DOHH2 (cell line): ENCODE results near the gene PRUNE1.

Experiments
- H3F3A ChIP-seq: fragments of 200-600 bp; sonication (generic), shearing (Covaris generic); 2 replicates; pipeline ENCODE4 v1.6.0; 2016; ENCODE audit warnings: antibody characterized with exemption, mild to moderate bottlenecking; ENCODE audit not compliant: control insufficient read depth, insufficient read depth
- H3K27ac ChIP-seq: fragments of 200-600 bp; sonication (generic); 2 replicates; pipeline ENCODE4 v1.5.1; 2014; ENCODE audit warnings: low read depth, mild to moderate bottlenecking, low read length, moderate library complexity
- H3K27me3 ChIP-seq: fragments of 200-600 bp; sonication (generic); 2 replicates; pipeline ENCODE4 v1.6.1; 2014; ENCODE audit warnings: mild to moderate bottlenecking, low read length, mixed read lengths; ENCODE audit not compliant: control insufficient read depth
- H3K36me3 ChIP-seq: fragments of 200-600 bp; sonication (generic); 2 replicates; pipeline ENCODE4 v1.6.1; 2014; ENCODE audit warnings: mild to moderate bottlenecking, low read length, moderate library complexity, mixed read lengths; ENCODE audit not compliant: control insufficient read depth
- H3K4me1 ChIP-seq: fragments of 200-600 bp; sonication (generic); 2 replicates; pipeline ENCODE4 v1.6.1; 2014; ENCODE audit warnings: mild to moderate bottlenecking, low read length, mixed read lengths; ENCODE audit not compliant: control insufficient read depth
- H3K4me2 ChIP-seq: fragments of 200-600 bp; sonication (generic); 2 replicates; pipeline ENCODE4 v1.6.0; 2014; ENCODE audit warnings: mild to moderate bottlenecking, low read length, moderate library complexity
- H3K4me3 ChIP-seq: fragments of 200-600 bp; sonication (generic); 2 replicates; pipeline ENCODE4 v1.5.1; 2014; ENCODE audit warnings: mild to moderate bottlenecking, low read length, mixed read lengths
- H3K79me2 ChIP-seq: fragments of 200-600 bp; sonication (generic); 2 replicates; pipeline ENCODE4 v1.6.1; 2014; ENCODE audit warnings: mild to moderate bottlenecking, low read length, mixed read lengths; ENCODE audit not compliant: control insufficient read depth
- H3K9me2 ChIP-seq: fragments of 200-600 bp; sonication (generic); replicated peaks from 2 replicates; pipeline ENCODE4 v1.6.1; 2014; ENCODE audit warnings: mild to moderate bottlenecking, low read length, mixed read lengths; ENCODE audit not compliant: control insufficient read depth
- H3K9me3 ChIP-seq: fragments of 200-600 bp; sonication (generic); 2 replicates; pipeline ENCODE4 v1.6.1; 2014; ENCODE audit warnings: antibody characterized with exemption, low read length, mixed read lengths; ENCODE audit not compliant: control insufficient read depth, insufficient read depth
- H4K20me1 ChIP-seq: fragments of 200-600 bp; sonication (generic); 2 replicates; pipeline ENCODE4 v1.6.0; 2014; ENCODE audit warnings: low read depth, mild to moderate bottlenecking, antibody characterized with exemption, low read length, moderate library complexity; ENCODE audit not compliant: control insufficient read depth, insufficient read depth
- EZH2phosphoT487 ChIP-seq: fragments of 200-600 bp; sonication (generic); IDR thresholded peaks from 2 replicates; pipeline ENCODE4 v1.6.1; 2017; ENCODE audit warnings: borderline replicate concordance, mild to moderate bottlenecking, antibody characterized with exemption, low read length, moderate library complexity, mixed read lengths
- TF ChIP-seq, protein P1 (sequence below): fragments of 200-600 bp; sonication (generic); IDR thresholded peaks from one replicate; pipeline ENCODE4 v1.5.1; 2014; ENCODE audit warnings: antibody characterized with exemption, mild to moderate bottlenecking, low read depth, low read length; ENCODE audit not compliant: poor library complexity, severe bottlenecking

PRUNE1 gene

DNA sequence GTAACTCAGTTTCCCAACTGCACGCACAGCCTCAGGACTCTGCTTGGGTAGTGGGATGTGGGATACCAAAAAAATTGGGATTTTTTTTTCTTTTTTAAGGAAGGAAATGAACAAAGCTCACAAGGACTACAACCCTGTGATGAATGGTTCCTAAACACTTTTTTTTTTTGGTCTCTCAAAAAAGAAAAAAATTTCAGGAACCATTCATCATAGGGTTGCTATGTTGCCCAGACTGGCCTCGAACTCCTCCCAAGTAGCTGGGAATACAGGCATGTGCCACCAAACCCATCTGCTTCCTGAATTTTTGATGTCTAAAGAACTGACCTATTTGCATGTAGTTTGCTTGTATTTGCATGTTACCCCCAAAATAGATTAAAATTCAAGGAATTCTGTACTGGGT, 8.3 kb upstream of the PRUNE1 start:
- TF ChIP-seq, protein P1, sequence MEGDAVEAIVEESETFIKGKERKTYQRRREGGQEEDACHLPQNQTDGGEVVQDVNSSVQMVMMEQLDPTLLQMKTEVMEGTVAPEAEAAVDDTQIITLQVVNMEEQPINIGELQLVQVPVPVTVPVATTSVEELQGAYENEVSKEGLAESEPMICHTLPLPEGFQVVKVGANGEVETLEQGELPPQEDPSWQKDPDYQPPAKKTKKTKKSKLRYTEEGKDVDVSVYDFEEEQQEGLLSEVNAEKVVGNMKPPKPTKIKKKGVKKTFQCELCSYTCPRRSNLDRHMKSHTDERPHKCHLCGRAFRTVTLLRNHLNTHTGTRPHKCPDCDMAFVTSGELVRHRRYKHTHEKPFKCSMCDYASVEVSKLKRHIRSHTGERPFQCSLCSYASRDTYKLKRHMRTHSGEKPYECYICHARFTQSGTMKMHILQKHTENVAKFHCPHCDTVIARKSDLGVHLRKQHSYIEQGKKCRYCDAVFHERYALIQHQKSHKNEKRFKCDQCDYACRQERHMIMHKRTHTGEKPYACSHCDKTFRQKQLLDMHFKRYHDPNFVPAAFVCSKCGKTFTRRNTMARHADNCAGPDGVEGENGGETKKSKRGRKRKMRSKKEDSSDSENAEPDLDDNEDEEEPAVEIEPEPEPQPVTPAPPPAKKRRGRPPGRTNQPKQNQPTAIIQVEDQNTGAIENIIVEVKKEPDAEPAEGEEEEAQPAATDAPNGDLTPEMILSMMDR: no peak
- no peak for TF ChIP-seq EZH2phosphoT487
- no peak overlapping the region for H3K27ac ChIP-seq
- H3K9me2 ChIP-seq: no peaks in the 10 kb centered on the region
- H4K20me1 ChIP-seq: no peaks in the 10 kb centered on the region
- H3K4me3 ChIP-seq: no peak overlapping the region
- no peaks in the 10 kb centered on the region for H3K9me3 ChIP-seq
- no peaks in the 10 kb centered on the region for H3K36me3 ChIP-seq
- no peaks in the 10 kb centered on the region for H3K79me2 ChIP-seq
- H3F3A ChIP-seq: no peaks in the 10 kb centered on the region
- peaks cover 21% of the 10 kb centered on the region for H3K4me1 ChIP-seq
- H3K4me2 ChIP-seq: no peak overlapping the region
- H3K27me3 ChIP-seq: no peaks in the 10 kb centered on the region

DNA sequence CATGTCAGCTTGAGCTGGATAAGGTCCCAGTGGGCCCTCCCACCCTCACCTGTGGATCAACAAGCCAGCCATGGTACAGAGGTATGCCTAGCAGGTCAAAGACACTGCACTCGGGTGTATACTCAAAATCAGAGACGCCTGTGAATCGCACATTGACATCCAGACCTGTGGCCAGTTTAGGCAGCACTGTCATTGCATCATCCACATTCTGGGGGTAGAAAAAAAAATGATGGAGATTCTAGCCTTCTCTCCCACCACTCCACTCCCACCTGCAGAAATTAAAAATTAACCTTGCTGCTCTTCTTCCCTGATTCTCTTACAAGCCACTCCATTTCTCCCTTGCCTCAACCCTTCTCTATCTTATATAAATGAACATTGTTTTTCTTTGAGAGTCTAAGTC, 7.8 kb upstream of the PRUNE1 start:
- no peak overlapping the region for H3K27ac ChIP-seq
- H3K36me3 ChIP-seq: no peaks in the 10 kb centered on the region
- no peak overlapping the region for H3K4me2 ChIP-seq
- H3K4me1 ChIP-seq: peaks cover 23% of the 10 kb centered on the region
- H3F3A ChIP-seq: no peaks in the 10 kb centered on the region
- H3K9me2 ChIP-seq: no peaks in the 10 kb centered on the region
- H3K27me3 ChIP-seq: no peaks in the 10 kb centered on the region
- H3K79me2 ChIP-seq: no peaks in the 10 kb centered on the region
- H4K20me1 ChIP-seq: no peaks in the 10 kb centered on the region
- TF ChIP-seq, protein P1: no peak
- no peak for TF ChIP-seq EZH2phosphoT487
- no peaks in the 10 kb centered on the region for H3K9me3 ChIP-seq
- H3K4me3 ChIP-seq: no peak overlapping the region

DNA sequence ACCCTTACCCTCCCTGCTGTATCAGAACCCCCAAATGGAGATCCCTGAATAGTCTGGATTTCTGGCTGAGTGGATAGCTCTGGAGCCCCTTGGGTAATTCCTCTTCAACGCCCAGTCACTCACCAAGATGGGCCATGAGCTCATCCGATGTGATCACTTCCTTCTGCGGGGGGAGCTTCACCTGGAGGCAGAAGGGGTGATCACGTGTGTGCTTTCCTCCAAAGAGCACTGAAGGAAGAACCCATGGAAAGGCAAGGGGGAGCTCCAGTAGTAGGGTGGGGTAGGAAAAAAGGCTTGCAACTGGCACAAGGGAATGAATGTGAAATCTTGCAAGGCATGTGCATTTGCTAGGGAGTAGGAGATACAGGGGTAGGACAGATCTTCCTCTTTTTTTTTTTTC, 6.6 kb upstream of the PRUNE1 start:
- TF ChIP-seq EZH2phosphoT487: no peak
- TF ChIP-seq, protein P1: no peak
- peaks cover 35% of the 10 kb centered on the region for H3K4me1 ChIP-seq
- no peak overlapping the region for H3K4me2 ChIP-seq
- H3K9me2 ChIP-seq: no peaks in the 10 kb centered on the region
- H3K9me3 ChIP-seq: no peaks in the 10 kb centered on the region
- H3K27me3 ChIP-seq: no peaks in the 10 kb centered on the region
- H3F3A ChIP-seq: no peaks in the 10 kb centered on the region
- H3K27ac ChIP-seq: no peak overlapping the region
- H3K36me3 ChIP-seq: no peaks in the 10 kb centered on the region
- H3K79me2 ChIP-seq: no peaks in the 10 kb centered on the region
- H3K4me3 ChIP-seq: no peak overlapping the region
- no peaks in the 10 kb centered on the region for H4K20me1 ChIP-seq

DNA sequence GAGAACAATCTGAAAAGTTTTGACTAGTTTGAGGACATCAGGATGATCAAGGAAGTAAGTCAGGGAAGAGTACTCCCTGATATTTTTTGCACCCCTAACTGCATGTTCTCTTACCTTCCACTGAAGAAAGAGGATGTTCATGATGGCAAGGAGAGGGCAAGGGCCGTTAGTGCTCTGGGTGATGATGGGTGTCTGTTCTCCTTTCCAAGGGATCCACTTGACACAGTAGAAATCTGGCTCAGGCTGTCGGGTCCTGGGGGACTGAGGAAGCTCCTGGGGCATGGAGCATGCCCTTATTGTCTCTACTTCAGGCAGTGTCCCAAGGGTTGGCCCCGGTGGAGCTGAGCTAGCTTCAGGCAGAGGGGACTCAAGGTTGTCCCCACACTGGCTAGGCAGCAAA, 6.2 kb upstream of the PRUNE1 start:
- no peaks in the 10 kb centered on the region for H3K36me3 ChIP-seq
- H3K9me2 ChIP-seq: no peaks in the 10 kb centered on the region
- TF ChIP-seq EZH2phosphoT487: no peak
- TF ChIP-seq, protein P1: no peak
- no peak overlapping the region for H3K4me2 ChIP-seq
- no peaks in the 10 kb centered on the region for H4K20me1 ChIP-seq
- no peaks in the 10 kb centered on the region for H3K9me3 ChIP-seq
- H3K4me3 ChIP-seq: no peak overlapping the region
- no peak overlapping the region for H3K27ac ChIP-seq
- peaks cover 40% of the 10 kb centered on the region for H3K4me1 ChIP-seq
- no peaks in the 10 kb centered on the region for H3K27me3 ChIP-seq
- H3F3A ChIP-seq: no peaks in the 10 kb centered on the region
- H3K79me2 ChIP-seq: no peaks in the 10 kb centered on the region
